Measurements from ENCODE around the gene PRCC.

DNA sequence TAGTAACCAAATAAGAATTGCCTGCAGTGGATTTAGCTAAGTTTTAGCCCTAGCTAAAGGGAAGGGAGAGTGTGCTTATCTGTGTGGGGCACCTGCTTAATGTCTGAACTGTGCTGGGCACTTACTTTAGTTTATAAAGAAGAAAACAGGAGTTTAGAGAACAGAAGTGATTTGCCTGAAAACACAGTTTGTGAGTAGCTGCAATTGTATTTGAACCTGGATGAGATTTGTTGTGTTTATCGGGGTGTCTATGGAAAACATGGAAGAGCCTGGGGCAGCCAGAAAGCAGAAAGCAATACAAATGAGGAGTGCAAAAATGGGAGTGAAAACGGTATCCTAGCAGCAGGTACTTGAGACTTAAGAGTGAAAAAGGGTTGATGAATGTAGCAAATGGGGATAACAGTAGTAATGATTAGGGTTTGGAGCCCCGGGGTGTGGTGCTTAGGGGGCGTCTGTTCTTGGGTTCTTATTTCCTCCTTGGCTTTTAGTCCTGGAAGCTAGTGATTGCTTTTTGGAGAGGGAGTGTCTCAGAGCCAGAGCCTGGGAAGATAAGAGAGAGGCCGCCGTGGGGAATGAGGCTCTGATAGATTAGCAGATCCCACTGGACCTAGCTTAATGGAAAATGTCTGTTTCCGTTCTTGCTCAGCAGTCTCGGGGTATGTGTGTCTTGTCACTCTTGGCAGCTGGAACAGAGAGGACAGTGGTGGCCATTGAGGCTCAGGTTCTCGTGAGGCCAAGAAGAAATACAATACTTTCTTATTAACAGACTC lies 5.6 kb downstream of the PRCC start:
- TF ChIP-seq POLR2A (IDR thresholded peaks at IDR 0.05; ENCODE audit: low read depth, low read length) (no peak), POLR2AphosphoS5 (IDR thresholded peaks at IDR 0.05; ENCODE audit: low read depth, low read length) (no peak)
